ENCODE data around the gene CD80.

CD80 gene

GRCh38 chr3:119550192-119550910 lies 9.1 kb downstream of the CD80 start:
- no peak for DNase-seq (ENCODE audit: low read depth)
- H3K4me3 ChIP-seq (ENCODE audit: low read depth, low read length), result no peak overlapping the region
- no peak for TF ChIP-seq CTCF (IDR thresholded peaks at IDR 0.05; ENCODE audit: control insufficient read depth, extremely low read depth, insufficient read depth)

GRCh38 chr3:119548341-119548740 lies 11.1 kb downstream of the CD80 start:
- H3K4me3 ChIP-seq (ENCODE audit: low read depth, low read length), result no peak overlapping the region
- DNase-seq (ENCODE audit: low read depth), result no peak
- TF ChIP-seq CTCF (IDR thresholded peaks at IDR 0.05; ENCODE audit: control insufficient read depth, extremely low read depth, insufficient read depth), result no peak

GRCh38 chr3:119547227-119547626 lies 12.2 kb downstream of the CD80 start:
- no peak for DNase-seq (ENCODE audit: low read depth)
- TF ChIP-seq CTCF (IDR thresholded peaks at IDR 0.05; ENCODE audit: control insufficient read depth, extremely low read depth, insufficient read depth), result no peak
- H3K4me3 ChIP-seq (ENCODE audit: low read depth, low read length), result no peak overlapping the region

- TF ChIP-seq CTCF (IDR thresholded peaks at IDR 0.05; ENCODE audit: control insufficient read depth, extremely low read depth, insufficient read depth), result no peak
- no peak overlapping the region for H3K4me3 ChIP-seq (ENCODE audit: low read depth, low read length)
- DNase-seq (ENCODE audit: low read depth), result no peak
Observed at GRCh38 chr3:119543147-119543546, 16.3 kb downstream of the CD80 start.

GRCh38 chr3:119542168-119542767 lies 17.1 kb downstream of the CD80 start:
- no peak for DNase-seq (ENCODE audit: low read depth)
- no peak overlapping the region for H3K4me3 ChIP-seq (ENCODE audit: low read depth, low read length)
- TF ChIP-seq CTCF (IDR thresholded peaks at IDR 0.05; ENCODE audit: control insufficient read depth, extremely low read depth, insufficient read depth), result no peak

GRCh38 chr3:119541547-119541946 lies 17.9 kb downstream of the CD80 start:
- no peak for TF ChIP-seq CTCF (IDR thresholded peaks at IDR 0.05; ENCODE audit: control insufficient read depth, extremely low read depth, insufficient read depth)
- H3K4me3 ChIP-seq (ENCODE audit: low read depth, low read length), result no peak overlapping the region
- no peak for DNase-seq (ENCODE audit: low read depth)

- DNase-seq (ENCODE audit: low read depth), result no peak
- TF ChIP-seq CTCF (IDR thresholded peaks at IDR 0.05; ENCODE audit: control insufficient read depth, extremely low read depth, insufficient read depth), result no peak
- H3K4me3 ChIP-seq (ENCODE audit: low read depth, low read length), result no peak overlapping the region
Observed at GRCh38 chr3:119538772-119539171, 20.6 kb downstream of the CD80 start.

Data from LNCaP clone FGC (cell line).